MCF 10A (cell line): ENCODE results near the gene KIF5A. TPM values are rescaled to one million over a fixed set of nuclear protein-coding genes. Genes with fewer than 3 reads are reported as not detected.

Experiments used
- BruUV-seq: library from RNA; stranded (reverse); fragments of 400-500 nt; replicated peaks from 2 replicates; lab custom pipeline; 2021; lab: Mats Ljungman, UMichigan
- CTCF ChIA-PET: fragments of 300-600 bp; sonication (Branson Sonifier 250); formaldehyde crosslinking; extraction: SDS; loops from one replicate; lab custom pipeline; 2021; ENCODE audit warnings: antibody characterized with exemption, inconsistent platforms; lab: Yijun Ruan, JAX
- POLR2A ChIA-PET: fragments of 300-600, 350-650 bp; sonication (Branson Sonifier 250); formaldehyde crosslinking; extraction: SDS; loops from one replicate; lab custom pipeline; 2020; ENCODE audit warnings: antibody characterized with exemption, inconsistent platforms; lab: Yijun Ruan, JAX
- DNase-seq: peaks from one replicate; pipeline ENCODE4 v3.0.0-alpha.2; 2018; ENCODE audit not compliant: unreplicated experiment
- H3K27ac Mint-ChIP-seq: one replicate; pipeline ENCODE4 v1.8.0; 2022; ENCODE audit warnings: mild to moderate bottlenecking, low read depth, mixed read lengths; ENCODE audit not compliant: unreplicated experiment
- H3K27me3 Mint-ChIP-seq: one replicate; pipeline ENCODE4 v1.8.0; 2022; ENCODE audit warnings: mixed read lengths; ENCODE audit not compliant: insufficient read depth, unreplicated experiment
- H3K36me3 Mint-ChIP-seq: one replicate; pipeline ENCODE4 v1.8.0; 2022; ENCODE audit warnings: mild to moderate bottlenecking, moderate library complexity, mixed read lengths; ENCODE audit not compliant: insufficient read depth, unreplicated experiment
- H3K4me1 Mint-ChIP-seq: one replicate; pipeline ENCODE4 v1.8.0; 2022; ENCODE audit warnings: mixed read lengths; ENCODE audit not compliant: insufficient read depth, unreplicated experiment
- H3K4me3 Mint-ChIP-seq: one replicate; pipeline ENCODE4 v1.8.0; 2022; ENCODE audit warnings: mild to moderate bottlenecking, moderate library complexity, mixed read lengths; ENCODE audit not compliant: unreplicated experiment
- H3K9me3 Mint-ChIP-seq: one replicate; pipeline ENCODE4 v1.8.0; 2022; ENCODE audit warnings: mixed read lengths; ENCODE audit not compliant: unreplicated experiment
- intact Hi-C: fragments of 100-400 bp; cut with micrococcal nuclease; formaldehyde crosslinking; loops from 2 replicates; pipeline ENCODE4 v1.14.1; 2022
- total RNA-seq: library from RNA; stranded (reverse); gene quantifications from 2 replicates; pipeline ENCODE4 v1.2.3, GENCODE V29; 2022
- TF ChIP-seq, protein P1 (sequence below): fragments of 200-600 bp; IDR thresholded peaks from one replicate; pipeline ENCODE4 v1.8.0; 2022; ENCODE audit warnings: antibody characterized with exemption, mild to moderate bottlenecking; ENCODE audit not compliant: unreplicated experiment

Gene KIF5A
- total RNA-seq, 1 experiment from 2014 or later, result 0.56 TPM

DNA sequence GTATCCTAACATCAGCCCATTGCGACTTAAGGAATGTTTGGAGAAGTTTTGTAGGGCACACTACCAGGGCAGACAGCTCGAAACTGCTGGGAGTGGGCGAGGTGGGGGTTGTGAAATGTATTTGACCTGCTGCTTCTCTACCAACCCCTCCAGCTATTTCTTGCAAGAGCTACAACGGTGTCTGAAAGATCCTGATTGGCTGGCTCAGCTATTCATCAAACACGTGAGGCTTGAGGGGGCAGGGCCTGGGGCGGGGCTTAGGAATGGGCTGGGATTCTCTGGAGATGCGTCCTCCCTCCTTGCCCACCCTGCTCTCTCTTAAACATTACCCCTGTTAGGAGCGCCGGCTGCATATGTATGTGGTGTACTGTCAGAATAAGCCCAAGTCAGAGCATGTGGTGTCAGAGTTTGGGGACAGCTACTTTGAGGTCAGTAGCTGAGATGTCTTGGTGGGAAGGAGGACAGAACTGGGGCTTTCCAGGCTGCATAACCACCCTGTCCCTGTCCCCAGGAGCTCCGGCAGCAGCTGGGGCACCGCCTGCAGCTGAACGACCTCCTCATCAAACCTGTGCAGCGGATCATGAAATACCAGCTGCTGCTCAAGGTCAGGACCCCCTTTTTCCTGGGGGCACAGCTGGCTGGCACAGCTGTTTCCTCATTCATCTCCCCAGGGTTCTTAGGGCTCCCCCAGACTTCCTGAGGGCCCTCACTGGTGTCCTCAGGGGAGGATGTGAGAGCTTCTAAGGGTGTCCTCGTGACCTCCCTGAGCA, 64.5 kb downstream of the KIF5A start:
- intact Hi-C loops, result no loop called here
- ChIA-PET POLR2A (interaction anchor here (0.7 kb wide), 1 partner anchor 23 kb away, joined by 3 read pairs; no protein-coding TSS in a partner anchor), CTCF (interaction anchor here (1.3 to 2.1 kb wide), 2 partner anchors 30 to 31 kb away, joined by 3 to 12 read pairs; no protein-coding TSS in a partner anchor)
- peak; percentile 44 for DNase-seq
- Mint-ChIP-seq H3K9me3 (no peaks in the 10 kb centered on the region), H3K27me3 (peaks cover 21% of the 10 kb centered on the region), H3K27ac (no peak overlapping the region), H3K4me1 (no peaks in the 10 kb centered on the region), H3K36me3 (no peaks in the 10 kb centered on the region), H3K4me3 (no peak overlapping the region)
- TF ChIP-seq, protein P1, sequence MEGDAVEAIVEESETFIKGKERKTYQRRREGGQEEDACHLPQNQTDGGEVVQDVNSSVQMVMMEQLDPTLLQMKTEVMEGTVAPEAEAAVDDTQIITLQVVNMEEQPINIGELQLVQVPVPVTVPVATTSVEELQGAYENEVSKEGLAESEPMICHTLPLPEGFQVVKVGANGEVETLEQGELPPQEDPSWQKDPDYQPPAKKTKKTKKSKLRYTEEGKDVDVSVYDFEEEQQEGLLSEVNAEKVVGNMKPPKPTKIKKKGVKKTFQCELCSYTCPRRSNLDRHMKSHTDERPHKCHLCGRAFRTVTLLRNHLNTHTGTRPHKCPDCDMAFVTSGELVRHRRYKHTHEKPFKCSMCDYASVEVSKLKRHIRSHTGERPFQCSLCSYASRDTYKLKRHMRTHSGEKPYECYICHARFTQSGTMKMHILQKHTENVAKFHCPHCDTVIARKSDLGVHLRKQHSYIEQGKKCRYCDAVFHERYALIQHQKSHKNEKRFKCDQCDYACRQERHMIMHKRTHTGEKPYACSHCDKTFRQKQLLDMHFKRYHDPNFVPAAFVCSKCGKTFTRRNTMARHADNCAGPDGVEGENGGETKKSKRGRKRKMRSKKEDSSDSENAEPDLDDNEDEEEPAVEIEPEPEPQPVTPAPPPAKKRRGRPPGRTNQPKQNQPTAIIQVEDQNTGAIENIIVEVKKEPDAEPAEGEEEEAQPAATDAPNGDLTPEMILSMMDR, result no peak
- no TSS peak for BruUV-seq

DNA sequence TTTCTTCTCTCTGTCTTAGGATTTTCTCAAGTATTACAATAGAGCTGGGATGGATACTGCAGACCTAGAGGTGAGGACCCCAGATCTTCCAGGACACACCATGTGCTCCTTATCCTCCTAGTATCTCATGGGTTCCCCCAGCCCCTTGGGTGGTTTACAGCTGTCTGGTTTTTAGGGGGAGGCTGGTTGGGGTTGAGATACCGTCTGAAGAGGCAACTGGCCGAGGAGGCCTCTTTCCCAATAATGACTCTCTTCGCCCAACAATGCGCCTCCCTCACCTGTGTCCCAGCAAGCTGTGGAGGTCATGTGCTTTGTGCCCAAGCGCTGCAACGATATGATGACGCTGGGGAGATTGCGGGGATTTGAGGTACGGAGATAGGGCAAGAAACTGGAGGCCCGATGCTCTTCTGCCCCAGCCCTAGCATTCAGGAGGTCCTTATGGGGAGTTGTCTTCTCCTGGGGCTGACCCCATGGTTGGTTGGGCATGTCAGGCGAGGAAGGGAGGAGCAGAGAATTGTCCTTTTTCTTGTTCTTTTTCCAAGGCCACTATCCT, 65.2 kb downstream of the KIF5A start:
- TF ChIP-seq, protein P1, result no peak
- intact Hi-C loops, result no loop called here
- BruUV-seq, result no TSS peak
- H3K4me1 Mint-ChIP-seq, result no peaks in the 10 kb centered on the region
- POLR2A ChIA-PET, result interaction anchor here (0.7 kb wide), 1 partner anchor 23 kb away, joined by 3 read pairs; no protein-coding TSS in a partner anchor
- DNase-seq, result no peak
- peaks cover 24% of the 10 kb centered on the region for H3K27me3 Mint-ChIP-seq
- H3K36me3 Mint-ChIP-seq, result no peaks in the 10 kb centered on the region
- H3K27ac Mint-ChIP-seq, result no peak overlapping the region
- CTCF ChIA-PET, result interaction anchor here (0.6 to 2.1 kb wide), 3 partner anchors 32 to 168 kb away, joined by 3 to 12 read pairs (median 3); partner anchors contain the start of gene DCTN2
- no peaks in the 10 kb centered on the region for H3K9me3 Mint-ChIP-seq
- H3K4me3 Mint-ChIP-seq, result no peak overlapping the region

DNA sequence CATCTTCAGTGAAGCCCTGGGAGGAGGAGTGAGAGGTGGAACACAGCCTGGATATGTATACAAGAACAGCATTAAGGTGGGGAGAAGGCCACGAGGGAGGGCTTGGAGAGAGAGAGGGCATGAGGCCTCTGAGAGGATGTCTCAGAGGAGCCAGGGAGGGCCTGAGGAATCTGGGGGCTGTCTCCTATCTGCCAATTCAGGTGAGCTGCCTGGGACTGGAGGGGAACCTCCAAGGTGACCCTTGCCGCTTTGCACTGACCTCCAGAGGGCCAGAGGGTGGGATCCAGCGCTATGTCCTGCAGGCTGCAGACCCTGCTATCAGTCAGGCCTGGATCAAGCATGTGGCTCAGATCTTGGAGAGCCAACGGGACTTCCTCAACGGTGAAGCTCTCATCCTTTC, 65.8 kb downstream of the KIF5A start:
- Mint-ChIP-seq H3K36me3 (no peaks in the 10 kb centered on the region), H3K27me3 (peaks cover 31% of the 10 kb centered on the region), H3K9me3 (no peaks in the 10 kb centered on the region), H3K4me3 (no peak overlapping the region), H3K4me1 (no peaks in the 10 kb centered on the region), H3K27ac (no peak overlapping the region)
- intact Hi-C loops, result no loop called here
- TF ChIP-seq, protein P1, result no peak
- POLR2A ChIA-PET, result interaction anchor here (0.8 to 2.0 kb wide), 2 partner anchors 9 to 129 kb away, joined by 4 to 5 read pairs; partner anchors contain the start of gene TSPAN31
- DNase-seq, result no peak
- CTCF ChIA-PET, result interaction anchor here (0.6 to 1.4 kb wide), 3 partner anchors 32 to 167 kb away, joined by 3 to 4 read pairs (median 3); partner anchors contain the start of gene DCTN2
- BruUV-seq, result no TSS peak
